HG02970 (cell line): Measurements from ENCODE around the gene RASAL3.

Source experiments
- ATAC-seq: cut with Tn5 transposase; IDR thresholded peaks from one replicate; pipeline ENCODE4 v1.9.1; 2021; ENCODE audit warnings: mild to moderate bottlenecking, moderate library complexity, moderate number of reproducible peaks; ENCODE audit not compliant: unreplicated experiment, low FRiP score

The RASAL3 gene

DNA sequence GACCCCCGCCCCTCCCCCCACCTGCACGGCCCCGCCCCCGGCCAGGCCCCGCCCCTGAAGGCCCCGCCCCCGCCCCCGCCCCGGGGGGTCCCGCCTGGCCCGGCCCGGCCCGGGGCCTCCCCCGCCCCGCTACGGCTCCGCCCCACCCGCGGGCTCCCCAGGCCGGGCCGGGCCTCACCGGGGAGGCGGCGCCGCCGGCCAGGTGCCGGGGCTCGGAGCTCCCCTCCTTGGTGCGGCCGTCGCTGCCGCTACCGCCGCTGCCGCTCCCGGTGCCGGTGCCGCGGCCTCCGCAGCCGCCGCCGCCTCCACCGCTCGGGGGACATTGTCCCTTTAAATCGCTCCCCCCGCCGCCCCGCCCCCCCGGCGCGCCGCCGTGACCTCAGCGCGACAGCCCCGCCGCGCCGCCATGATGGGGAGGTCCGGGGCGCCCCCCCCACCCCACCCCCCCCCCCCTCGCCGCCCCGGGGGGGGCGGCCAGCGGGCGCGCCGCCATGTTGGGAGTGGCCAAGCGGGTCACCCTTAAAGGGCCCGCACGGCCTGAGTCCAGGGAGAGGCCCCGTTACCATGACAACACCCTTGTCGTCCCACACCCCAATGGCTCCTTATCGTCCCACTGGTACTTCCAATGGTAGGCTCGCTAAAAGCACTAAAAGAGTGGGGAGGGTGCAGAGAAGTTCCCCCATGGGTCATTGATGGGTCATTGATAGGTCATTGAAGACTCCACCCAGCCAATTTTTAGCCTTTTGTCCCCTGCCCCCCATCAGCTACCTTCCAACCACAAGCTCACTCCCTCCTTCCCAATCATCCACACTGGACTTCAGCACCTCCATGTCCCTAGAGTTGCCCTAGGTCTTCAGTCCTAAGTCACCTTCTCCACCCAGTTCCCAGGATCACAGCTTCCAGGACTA is 14.5 kb downstream of the RASAL3 start, which contains the start of gene WIZ:
WIZ (minus strand) TSS at position 337 of the 908 bp plus-strand sequence. CDS start 1,649 bp downstream, outside the sequence.
- peak; percentile 46 for ATAC-seq

DNA sequence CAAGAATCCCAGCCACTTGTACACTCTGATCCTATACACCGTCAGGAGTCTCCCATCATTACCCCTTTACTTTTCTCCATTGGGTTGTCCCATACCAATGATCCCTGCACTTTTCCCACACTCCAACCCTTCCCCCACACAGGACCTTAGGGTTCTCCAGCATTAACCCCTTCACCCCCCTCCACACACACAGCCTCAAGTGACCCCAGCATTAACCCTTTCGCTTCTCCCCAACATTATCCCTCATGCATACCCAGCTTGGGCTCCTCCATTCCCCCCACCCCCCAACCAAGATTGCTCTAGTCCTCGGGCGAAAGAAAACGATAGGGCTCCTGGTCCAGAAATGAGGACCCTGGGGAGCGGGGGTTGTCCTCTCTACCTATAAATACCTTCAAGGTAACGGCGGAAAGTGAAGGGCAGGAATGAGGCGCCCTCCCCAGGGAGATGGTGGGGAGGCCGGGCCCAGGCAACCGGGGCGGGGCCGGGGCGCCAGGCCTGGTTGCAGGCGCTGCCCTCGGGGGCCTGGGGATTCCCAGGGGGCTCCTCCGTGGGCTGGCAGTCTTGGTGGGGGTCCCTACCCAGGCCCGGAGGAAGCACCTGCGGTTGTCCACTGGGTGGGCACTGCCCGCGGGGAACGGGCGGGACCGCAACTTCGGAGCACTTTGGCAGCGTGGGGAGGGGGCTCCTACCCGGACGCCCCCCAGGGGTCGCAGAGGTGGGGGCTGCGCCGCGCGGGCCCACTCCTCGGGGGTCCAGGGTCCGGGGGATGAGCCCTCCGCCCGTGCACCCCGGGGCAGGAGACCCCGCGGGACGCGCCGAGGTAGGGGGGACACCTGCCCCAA is 15.3 kb downstream of the RASAL3 start:
- ATAC-seq, result peak; percentile 12

DNA sequence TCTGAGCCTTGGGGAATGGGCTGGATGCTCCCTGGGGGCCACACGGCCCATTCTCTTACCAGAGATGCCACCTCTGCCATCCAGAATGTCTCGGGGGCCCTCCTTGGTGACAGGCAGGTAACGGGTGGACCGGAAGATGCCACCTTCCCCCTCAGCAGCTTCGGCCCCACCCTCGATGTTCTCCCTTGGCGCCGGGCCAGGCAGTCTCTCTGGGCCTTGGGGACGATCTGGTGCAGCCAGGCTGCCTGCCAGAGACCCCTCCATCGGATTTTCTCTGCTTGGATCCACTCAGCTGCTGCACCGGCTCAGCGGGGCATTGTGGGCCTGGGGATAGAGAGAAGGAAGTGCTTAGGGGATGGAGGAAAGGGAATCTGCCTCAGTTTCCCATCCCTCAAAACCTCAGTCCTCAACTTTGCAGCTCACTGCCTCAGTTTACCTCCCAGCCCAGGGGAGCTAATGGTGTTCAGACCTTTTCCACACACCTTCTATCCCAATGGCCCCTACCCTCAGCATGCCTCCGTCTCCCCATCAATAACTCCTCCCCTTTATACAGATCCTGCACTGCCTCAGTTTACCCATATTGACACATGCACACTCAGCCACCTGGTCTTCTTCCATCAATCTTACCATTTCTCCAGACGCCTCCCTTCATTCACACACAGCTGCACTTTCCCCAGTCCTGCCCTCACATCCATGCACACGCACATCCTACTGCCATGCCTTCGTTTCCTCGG is 16.1 kb downstream of the RASAL3 start:
- ATAC-seq, result no peak

DNA sequence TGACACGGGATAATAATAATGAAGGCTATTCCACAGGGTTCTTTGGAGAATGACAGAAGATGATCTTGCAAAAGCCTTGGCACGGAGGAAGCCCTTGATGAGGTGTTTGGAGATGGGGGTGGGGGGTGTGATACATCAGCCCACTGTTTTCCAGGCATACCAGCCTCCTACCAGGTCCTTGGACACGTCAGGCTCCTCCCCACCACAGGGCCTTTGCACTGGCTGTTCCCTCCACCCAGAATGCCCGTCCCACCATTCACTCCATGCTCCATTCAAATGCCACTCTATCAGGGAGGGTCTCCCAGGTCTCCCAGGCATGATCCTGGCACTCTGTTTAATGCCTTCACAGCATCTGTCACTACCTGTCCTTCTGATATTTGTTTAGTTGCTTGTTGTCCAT is 17.3 kb downstream of the RASAL3 start:
- ATAC-seq, result no peak

DNA sequence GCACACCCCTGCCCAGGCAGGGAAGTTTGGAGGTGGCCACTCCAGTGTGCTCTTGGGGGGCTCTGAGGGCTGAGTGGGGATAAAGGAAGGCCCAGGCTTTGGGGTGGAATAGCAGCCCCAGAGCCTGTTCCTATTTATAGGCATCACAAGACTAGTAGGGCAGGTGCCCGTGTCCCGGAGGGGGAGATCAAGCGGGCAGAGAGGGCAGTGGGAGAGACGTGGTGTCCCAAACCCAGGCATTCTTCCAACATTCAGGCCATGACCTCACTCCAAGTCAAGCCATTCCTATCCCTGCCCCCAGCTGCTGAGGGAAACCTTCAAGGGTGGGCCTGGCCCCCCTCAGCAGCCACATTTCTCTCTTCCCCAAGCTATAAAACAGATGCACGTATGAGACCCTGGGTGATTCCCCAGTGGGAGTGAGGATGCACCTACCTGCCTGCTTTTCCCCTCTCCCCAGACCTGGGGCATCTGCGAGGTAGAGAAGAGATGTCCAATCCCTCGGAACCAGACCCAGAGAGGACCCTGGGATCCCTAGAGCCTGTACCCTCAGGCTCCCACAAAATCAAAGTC is 18.5 kb downstream of the RASAL3 start:
- ATAC-seq, result no peak

DNA sequence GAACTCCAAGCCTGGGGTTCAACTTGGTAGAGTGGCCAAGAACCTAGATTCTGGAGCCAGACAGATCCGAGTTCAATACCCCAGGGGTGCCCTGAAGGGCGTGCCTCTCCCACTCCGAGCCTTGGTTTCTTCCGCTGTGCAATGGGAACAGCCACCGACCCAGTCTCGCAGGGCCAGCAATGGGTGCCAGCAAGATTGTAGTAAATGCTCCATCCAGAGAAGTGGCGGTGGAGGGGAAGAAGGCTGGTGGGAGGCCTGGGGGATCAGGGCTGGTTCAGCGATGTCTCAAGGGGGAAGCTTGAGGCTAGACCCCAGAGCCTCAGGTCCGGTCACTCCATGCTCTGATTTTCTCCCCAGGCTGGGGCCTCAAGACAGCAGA is 19.1 kb downstream of the RASAL3 start:
- no peak for ATAC-seq

DNA sequence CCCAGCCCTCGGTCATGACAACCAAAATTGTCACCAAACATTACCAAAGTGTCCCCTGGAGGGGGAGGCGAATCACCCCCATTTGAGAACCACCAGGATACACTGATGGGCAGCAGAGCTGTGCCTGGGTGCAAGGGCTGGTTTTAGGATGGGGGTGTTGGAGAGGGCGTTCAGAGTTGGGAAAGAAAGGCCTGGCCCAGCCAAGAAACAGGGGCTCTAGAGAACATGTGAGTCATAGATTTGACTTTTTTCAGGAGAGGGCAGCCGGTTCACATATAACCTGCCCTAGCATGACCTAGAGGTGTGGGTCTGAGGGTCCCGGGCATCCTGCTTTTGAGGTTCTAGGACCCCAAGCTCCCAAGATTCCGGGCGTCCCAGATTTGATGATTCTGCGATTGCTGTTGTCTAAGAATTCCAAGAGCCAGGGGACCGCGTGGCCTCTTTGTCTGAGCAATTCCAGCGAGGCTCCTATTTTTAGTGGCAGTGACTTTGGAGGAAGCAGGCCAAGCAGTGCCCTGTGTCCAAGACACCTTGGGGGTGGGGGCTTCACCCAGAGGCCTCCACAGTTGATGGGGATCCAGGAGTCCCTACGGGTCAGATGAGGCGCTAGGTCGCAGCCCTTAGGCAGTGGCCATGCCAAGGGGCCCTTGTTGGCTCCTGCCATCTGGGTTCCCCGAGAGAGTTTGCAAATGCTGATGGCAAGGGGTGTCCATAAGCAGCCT is 19.7 kb downstream of the RASAL3 start:
- no peak for ATAC-seq

DNA sequence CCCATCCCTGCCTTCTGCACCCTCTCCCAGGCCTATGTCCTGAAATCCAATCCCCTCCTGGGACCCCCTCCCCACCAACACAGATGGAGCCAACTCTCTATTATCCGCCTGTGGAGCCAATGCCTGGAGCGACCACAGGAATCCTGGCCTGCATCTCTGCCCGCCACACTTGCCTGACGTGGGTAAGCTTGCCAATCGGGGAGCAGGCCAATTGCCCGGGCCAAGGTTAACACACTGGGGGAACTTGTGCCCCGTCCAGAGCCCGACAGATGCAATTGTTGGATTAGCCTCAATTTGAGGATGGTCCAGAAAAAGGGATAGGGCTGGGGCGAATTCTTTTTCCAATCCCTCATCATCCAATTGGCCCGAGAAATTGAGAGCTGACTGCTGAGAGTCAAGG is 20.5 kb downstream of the RASAL3 start:
- ATAC-seq, result no peak

DNA sequence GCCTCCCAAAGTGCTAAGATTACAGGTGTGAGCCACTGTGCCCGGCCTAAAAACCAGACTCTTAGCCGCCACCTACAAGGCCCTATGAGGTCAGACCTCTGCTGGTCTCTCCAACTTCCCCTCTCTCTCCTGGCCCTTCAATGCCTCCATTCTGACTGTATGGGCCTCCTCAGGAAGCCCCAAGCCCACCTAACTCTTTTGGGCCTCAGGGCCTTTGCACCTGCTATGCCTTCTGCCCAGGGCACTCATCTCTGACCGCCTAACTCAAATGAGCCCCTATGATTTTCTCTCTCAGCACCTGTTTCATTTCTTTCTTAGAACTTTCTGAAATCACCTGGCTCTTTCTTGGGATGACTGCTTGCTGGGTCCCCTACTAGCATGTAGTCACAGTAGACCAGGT is 21.0 kb downstream of the RASAL3 start:
- no peak for ATAC-seq

DNA sequence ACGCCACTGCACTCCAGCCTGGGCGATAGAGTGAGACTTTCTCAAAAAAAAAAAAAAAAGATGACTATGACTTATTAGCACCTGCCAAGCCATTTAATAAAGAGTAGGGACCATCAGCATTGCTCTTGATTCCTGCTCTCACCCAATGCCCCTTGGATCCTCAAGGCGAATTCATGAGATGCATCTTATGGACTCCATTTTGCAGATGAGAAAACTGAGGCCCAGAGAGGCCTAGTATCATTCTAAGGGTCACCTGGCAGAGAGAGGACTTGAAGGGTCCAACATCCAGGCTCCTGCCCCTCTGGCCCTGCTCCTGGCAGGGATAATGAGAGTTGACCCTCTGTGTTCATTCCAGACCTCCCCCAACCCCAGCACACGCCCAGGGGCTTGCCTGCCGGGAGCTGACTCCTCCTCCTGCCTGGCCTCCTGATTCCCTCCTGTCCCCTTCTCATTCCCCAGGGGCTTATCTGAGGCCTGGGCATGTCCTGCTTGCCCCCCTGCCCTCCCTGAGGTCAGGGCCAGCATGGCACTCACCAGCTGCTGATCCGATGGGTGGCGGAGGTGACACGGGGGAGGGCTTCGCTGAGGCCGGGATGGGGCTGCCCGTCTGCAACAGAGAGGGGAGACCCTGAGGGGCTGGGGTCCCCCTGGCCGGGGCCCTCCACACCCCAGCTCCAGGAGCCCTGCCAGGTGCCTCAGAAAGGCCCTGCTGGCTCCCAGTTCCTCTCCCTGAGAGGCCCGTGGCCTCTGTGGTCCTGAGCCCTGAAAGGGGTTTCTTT is 22.0 kb downstream of the RASAL3 start:
- no peak for ATAC-seq

DNA sequence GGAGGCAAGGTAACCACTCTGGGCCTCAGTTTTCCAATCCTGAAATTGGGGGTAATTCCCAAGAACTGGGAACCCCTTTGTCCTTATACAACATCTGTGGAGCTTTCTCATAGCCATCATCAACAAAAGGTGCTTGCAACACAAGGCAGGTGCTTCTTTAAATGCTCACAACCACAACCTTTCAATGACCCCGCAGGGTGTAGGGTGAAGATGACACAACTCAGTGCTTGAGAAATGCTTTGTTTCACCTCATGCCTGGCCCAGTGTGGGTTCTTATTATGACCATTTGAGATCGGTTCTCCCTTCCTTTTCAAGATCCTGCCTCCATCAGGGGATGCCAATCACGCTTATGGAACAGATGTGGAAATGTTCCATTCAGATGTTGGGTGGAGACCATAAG is 23.0 kb downstream of the RASAL3 start:
- no peak for ATAC-seq

DNA sequence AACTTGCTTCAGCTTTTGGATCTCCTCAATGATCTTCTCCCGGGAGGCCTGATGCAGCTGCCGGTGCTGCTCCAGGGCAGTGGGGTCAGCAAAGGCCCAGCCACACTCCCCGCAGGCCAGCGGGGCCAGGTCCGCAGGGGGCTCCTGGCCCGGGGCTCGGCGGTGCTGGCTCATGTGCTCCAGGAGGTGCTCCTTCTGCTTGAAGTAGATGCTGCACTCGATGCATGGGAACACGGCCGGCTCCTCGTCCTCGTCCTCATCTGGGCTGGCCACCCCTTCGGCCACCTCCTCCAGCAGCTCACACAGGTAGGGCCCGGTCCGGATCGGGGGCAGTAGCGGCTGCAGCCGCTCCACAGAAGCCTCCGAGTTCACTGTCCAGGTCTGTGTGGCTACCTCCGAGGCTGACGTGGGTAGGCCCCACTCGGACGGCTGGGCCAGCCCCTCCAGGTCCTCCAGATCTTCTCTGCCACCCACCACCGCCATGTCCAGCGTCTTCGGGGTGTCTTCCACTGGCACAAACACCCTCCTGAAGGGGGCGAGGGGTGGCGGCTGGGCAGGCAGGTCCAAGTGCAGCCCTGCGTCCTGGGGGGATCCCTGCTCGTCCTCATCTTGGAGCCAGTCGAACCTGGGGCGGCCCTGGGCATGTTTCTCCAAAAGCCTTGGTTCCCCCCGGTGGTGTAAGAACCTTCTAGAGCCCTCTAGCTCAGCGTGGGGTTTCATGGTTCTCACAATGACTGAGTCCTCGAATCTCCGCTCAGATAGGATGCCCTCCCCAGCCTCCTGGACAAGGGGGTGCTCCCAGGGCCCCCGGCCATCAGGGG is 24.3 kb downstream of the RASAL3 start:
- ATAC-seq, result no peak

DNA sequence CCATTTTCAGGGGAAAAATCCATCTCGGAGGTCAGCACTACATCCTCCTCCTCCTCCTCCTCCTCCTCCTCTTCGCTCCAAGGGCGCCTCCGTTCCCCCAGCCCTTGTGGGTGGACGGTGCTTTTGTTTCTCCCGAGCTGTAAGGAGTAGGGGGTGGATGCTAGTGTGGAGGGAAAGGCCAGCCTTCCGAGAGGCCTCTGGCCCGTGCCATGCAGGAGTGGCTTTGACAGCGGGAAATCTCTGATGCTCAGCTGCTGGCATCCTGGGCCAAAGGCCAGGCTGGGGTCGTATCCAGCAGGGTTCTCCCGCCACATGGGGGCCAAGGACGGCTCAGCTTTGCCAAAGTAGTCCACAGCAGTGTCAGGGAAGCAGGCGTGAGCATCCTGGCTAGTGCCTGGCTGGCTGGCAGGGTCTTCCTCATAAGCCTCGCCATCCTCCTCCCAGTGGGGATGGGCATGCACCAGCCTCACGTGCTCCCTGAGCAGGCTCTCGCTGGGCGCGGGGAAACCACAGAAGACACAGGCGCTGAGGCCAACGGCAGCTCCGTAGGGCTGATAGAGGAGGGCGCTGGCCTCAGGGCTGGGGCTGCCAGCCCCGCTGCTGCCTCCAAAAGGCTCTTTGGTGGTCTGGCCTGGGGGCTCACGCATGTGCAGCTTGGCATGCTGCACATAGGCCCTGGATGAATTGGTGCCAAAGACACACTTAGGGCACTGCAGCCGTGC is 25.1 kb downstream of the RASAL3 start:
- ATAC-seq, result no peak

DNA sequence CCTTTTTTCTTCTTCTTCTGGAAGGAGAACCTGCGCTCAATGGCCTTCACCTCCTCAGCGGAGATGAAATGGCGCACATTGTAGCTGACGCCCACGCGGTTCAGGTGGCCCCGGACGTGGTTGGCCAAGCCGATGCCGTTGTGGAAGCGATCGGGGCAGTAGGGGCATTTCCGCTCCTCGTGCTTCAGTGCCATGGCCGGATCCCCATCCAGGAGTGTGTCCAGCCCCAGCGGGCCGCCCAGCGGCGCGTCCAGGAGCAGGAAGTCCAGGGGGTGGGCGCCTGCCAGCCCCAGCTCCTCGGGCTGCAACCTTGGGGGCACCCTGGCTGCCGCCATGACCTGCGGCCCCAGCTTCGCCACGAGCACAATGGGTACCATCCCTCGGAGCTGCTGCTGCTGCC is 25.8 kb downstream of the RASAL3 start:
- ATAC-seq, result no peak

DNA sequence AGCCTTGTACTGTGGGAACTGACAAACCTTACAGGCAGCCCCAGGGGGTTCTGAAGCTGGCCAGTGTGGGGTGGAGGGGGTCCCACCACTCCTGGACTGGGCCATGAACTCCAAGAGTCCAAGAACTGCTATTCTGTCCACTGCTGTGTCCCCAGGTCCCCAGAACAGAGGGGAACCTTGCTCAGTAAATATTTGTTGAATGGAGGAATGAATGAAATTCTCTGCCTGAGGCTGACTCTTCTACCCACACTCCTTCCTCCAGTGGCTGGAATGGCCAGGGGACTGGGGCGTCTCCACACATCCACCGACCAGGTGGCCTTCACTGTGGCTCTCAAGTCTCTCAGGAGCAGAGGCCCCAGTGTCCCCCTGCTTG is 26.2 kb downstream of the RASAL3 start:
- ATAC-seq, result no peak

DNA sequence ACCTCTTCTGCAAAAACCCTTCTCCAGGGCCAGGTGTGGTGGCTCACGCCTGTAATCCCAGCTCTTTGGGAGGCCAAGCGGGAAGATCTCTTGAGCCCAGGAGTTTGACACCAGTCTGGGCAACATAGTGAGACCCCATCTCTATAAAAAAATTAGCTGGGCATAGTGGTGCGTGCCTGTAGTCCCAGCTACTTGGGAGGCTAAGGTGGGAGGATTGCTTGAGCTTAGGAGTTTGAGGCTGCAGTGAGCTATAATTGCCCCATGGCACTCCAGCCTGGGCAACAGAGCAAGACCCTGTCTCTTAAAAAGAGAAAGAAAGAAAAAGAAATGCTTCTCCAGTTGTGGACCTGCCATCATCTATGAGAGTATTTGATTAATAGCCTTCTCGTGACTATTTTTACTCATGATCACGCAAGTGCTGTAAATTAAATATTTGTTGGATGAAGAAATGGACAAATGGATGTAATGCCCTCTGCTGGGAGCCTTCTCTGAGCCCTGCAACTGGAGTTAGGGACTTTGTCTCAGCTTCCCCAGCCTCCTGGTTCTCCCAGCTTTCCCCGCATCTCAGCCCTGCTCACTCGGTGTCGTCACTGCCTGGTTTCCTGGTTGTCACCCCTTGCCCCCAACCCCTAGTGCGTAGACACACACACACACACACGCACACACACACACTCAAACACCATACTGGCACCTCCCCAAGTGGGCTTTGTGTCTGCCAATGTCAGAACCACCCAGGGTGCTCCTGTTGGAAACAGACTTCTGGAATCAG is 26.8 kb downstream of the RASAL3 start:
- ATAC-seq, result no peak

DNA sequence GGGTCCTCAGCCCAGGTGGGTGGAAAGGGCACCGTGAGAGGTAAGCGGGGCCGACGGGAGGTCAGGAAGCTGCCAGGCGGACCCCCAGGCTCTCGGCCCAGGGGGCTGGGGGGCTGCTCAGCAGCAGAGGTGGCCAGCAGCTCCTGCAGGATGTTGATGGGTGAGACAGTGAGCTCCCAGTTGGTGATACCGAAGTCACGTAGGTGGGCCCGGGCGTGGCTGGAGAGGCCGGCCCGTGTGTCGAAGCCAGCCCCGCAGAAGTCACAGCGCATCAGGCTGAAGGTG is 27.6 kb downstream of the RASAL3 start:
- ATAC-seq, result no peak
